Right cardiac atrium (tissue), 5 donors: ENCODE results near the gene CPXM1. TPM values are rescaled to one million over a fixed set of nuclear protein-coding genes. Genes with fewer than 3 reads are reported as not detected.

Source experiments
- ATAC-seq, 2 donors: fragments of 200-7000 bp; cut with Tn5 transposase; one replicate each; pipeline versions ENCODE4 v1.8.0 to v1.9.1; 2020; ENCODE audit warnings: moderate library complexity in 2 of 2, mild to moderate bottlenecking in 1 of 2
- DNase-seq, 3 donors: peaks; one replicate each; pipeline ENCODE4 v3.0.0-alpha.2; 2020
- H3K27ac ChIP-seq: one replicate; pipeline ENCODE4 v1.5.1; 2013; ENCODE audit warnings: mild to moderate bottlenecking, low read length, control low read depth, moderate library complexity
- H3K27me3 ChIP-seq: one replicate; pipeline ENCODE4 v1.6.1; 2013; ENCODE audit not compliant: control insufficient read depth, insufficient read depth
- H3K4me1 ChIP-seq: one replicate; pipeline ENCODE4 v1.6.1; 2013; ENCODE audit warnings: low read length; ENCODE audit not compliant: control insufficient read depth, insufficient read depth
- H3K4me3 ChIP-seq: one replicate; pipeline ENCODE4 v1.5.1; 2013; ENCODE audit warnings: low read length, control low read depth
- H3K9me3 ChIP-seq: one replicate; pipeline ENCODE4 v1.6.1; 2013; ENCODE audit warnings: low read length; ENCODE audit not compliant: control insufficient read depth
- WGBS: extraction: QIAGEN DNeasy Blood & Tissue Kit; methylation state at CpG from one replicate; pipeline ENCODE4 v1.1.7; 2013; 5-methylcytosine and 5-hydroxymethylcytosine counted together
- intact Hi-C, 4 donors: fragments of 100-400 bp; cut with DNase I; formaldehyde crosslinking; loops; one replicate each; pipeline versions ENCODE4 v1.11.0 to v1.14.0; 2022 to 2023
- polyA plus RNA-seq: library from polyadenylated mRNA; stranded (reverse); fragments of 200-250 nt; gene quantifications from one replicate; pipeline ENCODE4 v1.2.3, GENCODE V29; 2013
- total RNA-seq, 4 donors: library from RNA; stranded (reverse); fragmentation: NEBNext Ultra II Directional; extraction: Animal tissue kit (Norgen Biotek cat#: 25700); gene quantifications; one replicate each; pipeline ENCODE4 v1.2.1, GENCODE V29; 2021
- donor health status: healthy with polysubstance abuse.
- donor health status: DM: no; HTN: yes; CAD: no.
- donor health status: DM: no; HTN: no; CAD: no.
- donor health status: DM: no; HTN: yes; CAD: no; lungs with severe emphysema.
- donor health status: DM: yes; HTN: yes; CAD: no.

CPXM1 gene
- total and polyA plus RNA-seq, 5 donors = 0.53 to 3.0 (median 1.2) TPM

GRCh38 chr20:2820896-2821869 lies 20.8 kb upstream of the CPXM1 start:
- no peaks in the 10 kb centered on the region for H3K27me3 ChIP-seq
- H3K4me3 ChIP-seq = no peak overlapping the region
- intact Hi-C loops = no loop called here
- H3K9me3 ChIP-seq = no peaks in the 10 kb centered on the region
- DNase-seq = no peak
- 5% methylated on average over 68 of the region's 68 CpGs for WGBS
- peak; percentile 26 to 38 for ATAC-seq
- no peak overlapping the region for H3K27ac ChIP-seq
- no peaks in the 10 kb centered on the region for H3K4me1 ChIP-seq

GRCh38 chr20:2820084-2820895 lies 19.9 kb upstream of the CPXM1 start:
- Histone ChIP-seq H3K27me3 (no peaks in the 10 kb centered on the region), H3K4me3 (peak overlapping the region; percentile 17), H3K9me3 (no peaks in the 10 kb centered on the region), H3K4me1 (no peaks in the 10 kb centered on the region), H3K27ac (no peak overlapping the region)
- 21% methylated on average over 32 of the region's 32 CpGs for WGBS
- DNase-seq (no peak), ATAC-seq (peak; percentile 48)
- intact Hi-C loops = no loop called here

GRCh38 chr20:2817891-2818595 lies 17.6 kb upstream of the CPXM1 start:
- WGBS = 73% methylated on average over 7 of the region's 7 CpGs
- Histone ChIP-seq H3K4me3 (no peak overlapping the region), H3K27ac (no peak overlapping the region), H3K4me1 (no peaks in the 10 kb centered on the region), H3K27me3 (no peaks in the 10 kb centered on the region), H3K9me3 (no peaks in the 10 kb centered on the region)
- intact Hi-C loops = no loop called here
- DNase-seq = peak; percentile 65 to 81 (median 81)
- ATAC-seq = peak; percentile 36 to 42

- Histone ChIP-seq H3K4me1 (no peaks in the 10 kb centered on the region), H3K9me3 (no peaks in the 10 kb centered on the region), H3K4me3 (no peak overlapping the region), H3K27ac (no peak overlapping the region), H3K27me3 (no peaks in the 10 kb centered on the region)
- 78% methylated on average over 2 of the region's 2 CpGs for WGBS
- no peak for DNase-seq
- ATAC-seq = no peak
- intact Hi-C loops = no loop called here
These were observed 16.9 kb upstream of the CPXM1 start for GRCh38 chr20:2817341-2817726.

GRCh38 chr20:2816583-2817340 lies 16.3 kb upstream of the CPXM1 start:
- Histone ChIP-seq H3K4me3 (no peak overlapping the region), H3K27ac (no peak overlapping the region), H3K27me3 (no peaks in the 10 kb centered on the region), H3K9me3 (no peaks in the 10 kb centered on the region), H3K4me1 (no peaks in the 10 kb centered on the region)
- WGBS = 80% methylated on average over 20 of the region's 20 CpGs
- no peak for DNase-seq
- intact Hi-C loops = no loop called here
- no peak for ATAC-seq

- intact Hi-C loops = no loop called here
- no peak for DNase-seq
- no peak within 1 kb of the TSS for H3K27ac ChIP-seq
- WGBS = 75% methylated on average over 10 of the region's 10 CpGs
- ATAC-seq = no peak
- H3K4me1 ChIP-seq = no peaks in the 10 kb centered on the region
- no peaks in the 10 kb centered on the region for H3K9me3 ChIP-seq
- no peak within 1 kb of the TSS for H3K4me3 ChIP-seq
- no peaks in the 10 kb centered on the region for H3K27me3 ChIP-seq
These were observed 15.7 kb upstream of the CPXM1 start, which contains the start of gene TMEM239 for GRCh38 chr20:2816030-2816582. Gene TMEM239 (plus strand): TSS chr20:2816364. CDS start chr20:2816555, 191 bp downstream.

GRCh38 chr20:2815242-2815900 lies 14.9 kb upstream of the CPXM1 start:
- ATAC-seq (peak in 1 of 2 donors; percentile 8), DNase-seq (no peak)
- no peak overlapping the region for H3K27ac ChIP-seq
- no peaks in the 10 kb centered on the region for H3K27me3 ChIP-seq
- no peaks in the 10 kb centered on the region for H3K4me1 ChIP-seq
- WGBS = 91% methylated on average over 8 of the region's 8 CpGs
- H3K9me3 ChIP-seq = no peaks in the 10 kb centered on the region
- intact Hi-C loops = no loop called here
- H3K4me3 ChIP-seq = no peak overlapping the region

GRCh38 chr20:2814587-2815051 lies 14.2 kb upstream of the CPXM1 start, which contains the start of gene C20orf141:
Gene C20orf141 (plus strand): TSS chr20:2814987. CDS start chr20:2815185, 198 bp downstream.
- intact Hi-C loops = no loop called here
- Histone ChIP-seq H3K27me3 (no peaks in the 10 kb centered on the region), H3K4me1 (no peaks in the 10 kb centered on the region), H3K4me3 (no peak within 1 kb of the TSS), H3K9me3 (no peaks in the 10 kb centered on the region), H3K27ac (no peak within 1 kb of the TSS)
- DNase-seq (no peak), ATAC-seq (peak; percentile 11 to 49)
- 25% methylated on average over 5 of the region's 5 CpGs for WGBS

GRCh38 chr20:2814076-2814475 lies 13.6 kb upstream of the CPXM1 start:
- H3K4me1 ChIP-seq = no peaks in the 10 kb centered on the region
- H3K27ac ChIP-seq = no peak overlapping the region
- DNase-seq = no peak
- WGBS = 98% methylated on average over 1 of the region's 1 CpG
- no peak overlapping the region for H3K4me3 ChIP-seq
- no peaks in the 10 kb centered on the region for H3K9me3 ChIP-seq
- H3K27me3 ChIP-seq = no peaks in the 10 kb centered on the region
- intact Hi-C loops = no loop called here
- no peak for ATAC-seq
